GM23248 (cell line): ENCODE measurements around the gene PTPRN2. TPM values are rescaled to one million over a fixed set of nuclear protein-coding genes. Genes with fewer than 3 reads are reported as not detected.

Experiments
- DNase-seq: peaks from one replicate; pipeline ENCODE4 v3.0.0-alpha.2; 2015
- H2AFZ ChIP-seq: fragments of 200-600 bp; sonication (generic); 2 replicates; pipeline ENCODE4 v1.6.1; 2016; ENCODE audit warnings: antibody characterized with exemption
- H3F3A ChIP-seq: fragments of 200-600 bp; sonication (generic); 2 replicates; pipeline ENCODE4 v1.6.1; 2016; ENCODE audit warnings: mild to moderate bottlenecking, antibody characterized with exemption, mixed run types; ENCODE audit not compliant: insufficient read depth
- H3K27ac ChIP-seq: fragments of 200-600 bp; sonication (generic); 2 replicates; pipeline ENCODE4 v1.5.1; 2016; ENCODE audit warnings: mild to moderate bottlenecking
- H3K27me3 ChIP-seq: fragments of 200-600 bp; sonication (generic); replicated peaks from 2 replicates; pipeline ENCODE4 v1.6.1; 2016; ENCODE audit warnings: mild to moderate bottlenecking; ENCODE audit not compliant: insufficient read depth
- H3K36me3 ChIP-seq: fragments of 200-600 bp; sonication (generic); 2 replicates; pipeline ENCODE4 v1.6.1; 2016; ENCODE audit warnings: low read depth, mild to moderate bottlenecking
- H3K4me1 ChIP-seq: fragments of 200-600 bp; sonication (generic); 2 replicates; pipeline ENCODE4 v1.6.1; 2016; ENCODE audit warnings: mild to moderate bottlenecking; ENCODE audit not compliant: insufficient read depth
- H3K4me2 ChIP-seq: fragments of 200-600 bp; sonication (generic); one replicate; pipeline ENCODE4 v1.6.1; 2016; ENCODE audit warnings: mild to moderate bottlenecking; ENCODE audit not compliant: unreplicated experiment
- H3K4me3 ChIP-seq: fragments of 200-600 bp; sonication (generic); 2 replicates; pipeline ENCODE4 v1.5.1; 2016; ENCODE audit warnings: mild to moderate bottlenecking
- H3K79me2 ChIP-seq: fragments of 200-600 bp; sonication (generic); 2 replicates; pipeline ENCODE4 v1.6.1; 2016; ENCODE audit warnings: mild to moderate bottlenecking; ENCODE audit not compliant: insufficient read depth
- H3K9ac ChIP-seq: fragments of 200-600 bp; sonication (generic); 2 replicates; pipeline ENCODE4 v1.6.1; 2016; ENCODE audit warnings: mild to moderate bottlenecking
- H3K9me2 ChIP-seq: fragments of 200-600 bp; sonication (generic); 2 replicates; pipeline ENCODE4 v1.6.1; 2016; ENCODE audit warnings: mixed run types, mild to moderate bottlenecking, moderate library complexity; ENCODE audit not compliant: insufficient read depth
- H3K9me3 ChIP-seq: fragments of 200-600 bp; sonication (generic); one replicate; pipeline ENCODE4 v1.6.1; 2017; ENCODE audit warnings: low read depth
- H4K20me1 ChIP-seq: fragments of 200-600 bp; sonication (generic); 2 replicates; pipeline ENCODE4 v1.6.0; 2016; ENCODE audit not compliant: insufficient read depth
- EZH2 ChIP-seq: fragments of 200-600 bp; sonication (generic); IDR thresholded peaks from 2 replicates; pipeline ENCODE4 v1.6.1; 2018; ENCODE audit warnings: antibody characterized with exemption, mild to moderate bottlenecking; ENCODE audit not compliant: insufficient read depth, poor library complexity, severe bottlenecking
- EZH2phosphoT487 ChIP-seq: fragments of 200-600 bp; sonication (generic); IDR thresholded peaks from 2 replicates; pipeline ENCODE4 v1.6.1; 2018; ENCODE audit warnings: antibody characterized with exemption, moderate library complexity, mild to moderate bottlenecking, low read depth; ENCODE audit not compliant: insufficient read depth
- WGBS, 2 experiments: methylation state at CpG; one replicate each; pipeline ENCODE4 v1.1.6; 2015 to 2017; ENCODE audit warnings: low lambda C conversion rate in 2 of 2, low coverage in 1 of 2; ENCODE audit errors: missing lambda C conversion rate in 2 of 2; 5-methylcytosine and 5-hydroxymethylcytosine counted together
- in situ Hi-C: fragments of 300-500 bp; cut with MboI; formaldehyde crosslinking; loops from 2 replicates; pipeline ENCODE4 v1.15.0; 2020
- polyA plus RNA-seq: library from polyadenylated mRNA; unstranded; fragments of >200 nt; fragmentation: Nextera tagmentation; extraction: Ambion mirVana; gene quantifications from 2 replicates; pipeline ENCODE4 v1.2.1, GENCODE V29; 2016
- total RNA-seq: library from RNA; depleted of rRNA; stranded (reverse); fragments of >200 nt; shearing (Covaris generic); gene quantifications from 2 replicates; pipeline ENCODE4 v1.2.3, GENCODE V29; 2014

The PTPRN2 gene
- total and polyA plus RNA-seq, 2 experiments from 2014 or later = 0.13 TPM; not detected in 1

- no peaks in the 10 kb centered on the region for H3K9me2 ChIP-seq
- no peaks in the 10 kb centered on the region for H3K4me1 ChIP-seq
- no peaks in the 10 kb centered on the region for H3K27me3 ChIP-seq
- H3K4me2 ChIP-seq = no peak overlapping the region
- H2AFZ ChIP-seq = no peak overlapping the region
- H3K9me3 ChIP-seq = no peaks in the 10 kb centered on the region
- no peaks in the 10 kb centered on the region for H4K20me1 ChIP-seq
- H3K36me3 ChIP-seq = no peaks in the 10 kb centered on the region
- no peak overlapping the region for H3K9ac ChIP-seq
- H3F3A ChIP-seq = no peaks in the 10 kb centered on the region
- no peak for DNase-seq
- in situ Hi-C loops = no loop called here
- 8 to 21% methylated on average over 3 of the region's 3 CpGs for WGBS, 2 experiments
- no peaks in the 10 kb centered on the region for H3K79me2 ChIP-seq
- TF ChIP-seq EZH2phosphoT487 = no peak
- TF ChIP-seq EZH2 = no peak
- no peak overlapping the region for H3K4me3 ChIP-seq
- H3K27ac ChIP-seq = no peak overlapping the region
These were observed 616.9 kb downstream of the PTPRN2 start for GRCh38 chr7:157970744-157971143.

- Histone ChIP-seq H3K9me3 (no peaks in the 10 kb centered on the region), H3K4me1 (no peaks in the 10 kb centered on the region), H3K27me3 (no peaks in the 10 kb centered on the region), H3K4me2 (no peak overlapping the region), H3F3A (no peaks in the 10 kb centered on the region), H4K20me1 (no peaks in the 10 kb centered on the region), H3K9me2 (no peaks in the 10 kb centered on the region), H3K36me3 (no peaks in the 10 kb centered on the region), H3K4me3 (no peak overlapping the region), H3K27ac (no peak overlapping the region), H2AFZ (no peak overlapping the region), H3K79me2 (no peaks in the 10 kb centered on the region), H3K9ac (no peak overlapping the region)
- DNase-seq = no peak
- 22 to 39% methylated on average over 2 of the region's 2 CpGs for WGBS, 2 experiments
- in situ Hi-C loops = no loop called here
- TF ChIP-seq EZH2phosphoT487 = no peak
These were observed 617.6 kb downstream of the PTPRN2 start for GRCh38 chr7:157969995-157970394.

- Histone ChIP-seq H3K27me3 (no peaks in the 10 kb centered on the region), H3K4me1 (no peaks in the 10 kb centered on the region), H4K20me1 (no peaks in the 10 kb centered on the region), H3K36me3 (no peaks in the 10 kb centered on the region), H3K9me2 (no peaks in the 10 kb centered on the region), H3F3A (no peaks in the 10 kb centered on the region), H3K27ac (no peak overlapping the region), H3K4me3 (no peak overlapping the region), H2AFZ (no peak overlapping the region), H3K79me2 (no peaks in the 10 kb centered on the region), H3K4me2 (no peak overlapping the region), H3K9ac (no peak overlapping the region), H3K9me3 (no peaks in the 10 kb centered on the region)
- DNase-seq = no peak
- in situ Hi-C loops = no loop called here
- TF ChIP-seq EZH2phosphoT487 = no peak
- no peak for TF ChIP-seq EZH2
- WGBS, 2 experiments = 22% methylated on average over 1 of the region's 1 CpG
These were observed 621.1 kb downstream of the PTPRN2 start for GRCh38 chr7:157966490-157966889.

GRCh38 chr7:157964521-157964920, 623.1 kb downstream of the PTPRN2 start:
- WGBS, 2 experiments = 18 to 23% methylated on average over 8 of the region's 8 CpGs
- Histone ChIP-seq H3F3A (no peaks in the 10 kb centered on the region), H3K4me1 (no peaks in the 10 kb centered on the region), H3K9me3 (no peaks in the 10 kb centered on the region), H3K36me3 (no peaks in the 10 kb centered on the region), H2AFZ (no peak overlapping the region), H3K4me2 (no peak overlapping the region), H3K9ac (no peak overlapping the region), H3K4me3 (no peak overlapping the region), H3K9me2 (no peaks in the 10 kb centered on the region), H3K27me3 (no peaks in the 10 kb centered on the region), H3K79me2 (no peaks in the 10 kb centered on the region), H4K20me1 (no peaks in the 10 kb centered on the region), H3K27ac (no peak overlapping the region)
- DNase-seq = no peak
- TF ChIP-seq EZH2 (no peak), EZH2phosphoT487 (no peak)
- in situ Hi-C loops = no loop called here

GRCh38 chr7:157964016-157964415, 623.6 kb downstream of the PTPRN2 start:
- Histone ChIP-seq H3K4me3 (no peak overlapping the region), H3F3A (no peaks in the 10 kb centered on the region), H3K79me2 (no peaks in the 10 kb centered on the region), H3K9ac (no peak overlapping the region), H4K20me1 (no peaks in the 10 kb centered on the region), H3K9me3 (no peaks in the 10 kb centered on the region), H3K9me2 (no peaks in the 10 kb centered on the region), H2AFZ (no peak overlapping the region), H3K36me3 (no peaks in the 10 kb centered on the region), H3K4me2 (no peak overlapping the region), H3K27ac (no peak overlapping the region), H3K27me3 (no peaks in the 10 kb centered on the region), H3K4me1 (no peaks in the 10 kb centered on the region)
- DNase-seq = no peak
- 4 to 15% methylated on average over 6 to 8 of the region's 8 CpGs for WGBS, 2 experiments
- in situ Hi-C loops = no loop called here
- no peak for TF ChIP-seq EZH2
- no peak for TF ChIP-seq EZH2phosphoT487
